Activated naive CD8-positive, alpha-beta T cell treated with anti-CD3 and anti-CD28 coated beads for 36 hours (primary cell): ENCODE measurements around the gene LDLRAD4. TPM values are rescaled to one million over a fixed set of nuclear protein-coding genes. Genes with fewer than 3 reads are reported as not detected.

Source experiments
- DNase-seq: peaks from one replicate; pipeline ENCODE4 v3.0.0; 2021
- H3K27ac Mint-ChIP-seq: one replicate; pipeline ENCODE4 v1.8.0; 2022; ENCODE audit warnings: mild to moderate bottlenecking, moderate library complexity, mixed read lengths
- H3K27me3 Mint-ChIP-seq: one replicate; pipeline ENCODE4 v1.8.0; 2022; ENCODE audit warnings: mild to moderate bottlenecking, mixed read lengths
- H3K36me3 Mint-ChIP-seq: one replicate; pipeline ENCODE4 v1.8.0; 2021; ENCODE audit warnings: mild to moderate bottlenecking, mixed read lengths
- H3K4me1 Mint-ChIP-seq: one replicate; pipeline ENCODE4 v1.8.0; 2021; ENCODE audit warnings: mixed read lengths
- H3K4me3 Mint-ChIP-seq: one replicate; pipeline ENCODE4 v1.8.0; 2022; ENCODE audit warnings: mild to moderate bottlenecking, moderate library complexity, mixed read lengths
- H3K9me3 Mint-ChIP-seq: one replicate; pipeline ENCODE4 v1.8.0; 2022; ENCODE audit warnings: mixed read lengths
- total RNA-seq, 2 experiments: library from RNA; stranded (reverse); gene quantifications; one replicate each; pipeline ENCODE4 v1.2.3, GENCODE V29; 2021

Gene LDLRAD4
- total RNA-seq, 2 experiments from 2014 or later: 27.4 to 27.5 TPM

GRCh38 chr18:13611601-13612195 lies 393.1 kb downstream of the LDLRAD4 start:
- H3K4me3 Mint-ChIP-seq: peak overlapping the region; percentile 84
- peaks cover 78% of the 10 kb centered on the region for H3K4me1 Mint-ChIP-seq
- H3K9me3 Mint-ChIP-seq: peaks cover 6% of the 10 kb centered on the region
- peaks cover 16% of the 10 kb centered on the region for H3K36me3 Mint-ChIP-seq
- no peak for DNase-seq
- peak overlapping the region; percentile 97 for H3K27ac Mint-ChIP-seq
- H3K27me3 Mint-ChIP-seq: no peaks in the 10 kb centered on the region

- Mint-ChIP-seq H3K36me3 (peaks cover 15% of the 10 kb centered on the region), H3K27me3 (no peaks in the 10 kb centered on the region), H3K27ac (peak overlapping the region; percentile 97), H3K4me3 (peak overlapping the region; percentile 84), H3K4me1 (peaks cover 85% of the 10 kb centered on the region), H3K9me3 (peaks cover 6% of the 10 kb centered on the region)
- DNase-seq: peak; percentile 82
Observed at GRCh38 chr18:13612196-13612997, 393.8 kb downstream of the LDLRAD4 start.

- peak overlapping the region; percentile 97 for H3K27ac Mint-ChIP-seq
- no peak for DNase-seq
- H3K27me3 Mint-ChIP-seq: no peaks in the 10 kb centered on the region
- H3K36me3 Mint-ChIP-seq: peaks cover 8% of the 10 kb centered on the region
- H3K4me1 Mint-ChIP-seq: peaks cover 89% of the 10 kb centered on the region
- H3K9me3 Mint-ChIP-seq: no peaks in the 10 kb centered on the region
- peak overlapping the region; percentile 84 for H3K4me3 Mint-ChIP-seq
Observed at GRCh38 chr18:13613099-13613498, 394.5 kb downstream of the LDLRAD4 start.

GRCh38 chr18:13613591-13614501 lies 395.3 kb downstream of the LDLRAD4 start:
- Mint-ChIP-seq H3K27ac (peak overlapping the region; percentile 97), H3K4me3 (peak overlapping the region; percentile 84), H3K36me3 (peaks cover 8% of the 10 kb centered on the region), H3K9me3 (no peaks in the 10 kb centered on the region), H3K27me3 (no peaks in the 10 kb centered on the region), H3K4me1 (peaks cover 85% of the 10 kb centered on the region)
- no peak for DNase-seq

GRCh38 chr18:13614641-13615288 lies 396.2 kb downstream of the LDLRAD4 start:
- Mint-ChIP-seq H3K4me3 (peak overlapping the region; percentile 81), H3K27ac (peak overlapping the region; percentile 97), H3K36me3 (peaks cover 8% of the 10 kb centered on the region), H3K4me1 (peaks cover 76% of the 10 kb centered on the region), H3K27me3 (no peaks in the 10 kb centered on the region), H3K9me3 (no peaks in the 10 kb centered on the region)
- peak; percentile 38 for DNase-seq

- peak; percentile 34 for DNase-seq
- Mint-ChIP-seq H3K27ac (peak overlapping the region; percentile 97), H3K9me3 (no peaks in the 10 kb centered on the region), H3K36me3 (peaks cover 8% of the 10 kb centered on the region), H3K4me3 (peak overlapping the region; percentile 81), H3K27me3 (no peaks in the 10 kb centered on the region), H3K4me1 (peaks cover 76% of the 10 kb centered on the region)
Observed at GRCh38 chr18:13615432-13615861, 396.9 kb downstream of the LDLRAD4 start.

- Mint-ChIP-seq H3K27ac (peak overlapping the region; percentile 97), H3K9me3 (no peaks in the 10 kb centered on the region), H3K4me3 (peak overlapping the region; percentile 53), H3K27me3 (no peaks in the 10 kb centered on the region), H3K4me1 (peaks cover 72% of the 10 kb centered on the region), H3K36me3 (peaks cover 8% of the 10 kb centered on the region)
- DNase-seq: peak; percentile 47
Observed at GRCh38 chr18:13616041-13616440, 397.5 kb downstream of the LDLRAD4 start.

- no peak for DNase-seq
- Mint-ChIP-seq H3K36me3 (peaks cover 8% of the 10 kb centered on the region), H3K4me1 (peaks cover 66% of the 10 kb centered on the region), H3K4me3 (no peak overlapping the region), H3K9me3 (no peaks in the 10 kb centered on the region), H3K27me3 (no peaks in the 10 kb centered on the region), H3K27ac (peak overlapping the region; percentile 97)
Observed at GRCh38 chr18:13616525-13617035, 398.0 kb downstream of the LDLRAD4 start.

- H3K27ac Mint-ChIP-seq: peak overlapping the region; percentile 65
- H3K4me1 Mint-ChIP-seq: peaks cover 53% of the 10 kb centered on the region
- peaks cover 9% of the 10 kb centered on the region for H3K36me3 Mint-ChIP-seq
- no peaks in the 10 kb centered on the region for H3K9me3 Mint-ChIP-seq
- no peaks in the 10 kb centered on the region for H3K27me3 Mint-ChIP-seq
- H3K4me3 Mint-ChIP-seq: no peak overlapping the region
- DNase-seq: no peak
Observed at GRCh38 chr18:13617826-13618515, 399.4 kb downstream of the LDLRAD4 start.

- no peak overlapping the region for H3K27ac Mint-ChIP-seq
- no peaks in the 10 kb centered on the region for H3K27me3 Mint-ChIP-seq
- peaks cover 44% of the 10 kb centered on the region for H3K4me1 Mint-ChIP-seq
- H3K36me3 Mint-ChIP-seq: peaks cover 12% of the 10 kb centered on the region
- H3K9me3 Mint-ChIP-seq: no peaks in the 10 kb centered on the region
- no peak overlapping the region for H3K4me3 Mint-ChIP-seq
- no peak for DNase-seq
Observed at GRCh38 chr18:13618760-13619438, 400.3 kb downstream of the LDLRAD4 start.

- H3K27me3 Mint-ChIP-seq: no peaks in the 10 kb centered on the region
- H3K36me3 Mint-ChIP-seq: peaks cover 10% of the 10 kb centered on the region
- H3K4me3 Mint-ChIP-seq: no peak overlapping the region
- H3K9me3 Mint-ChIP-seq: no peaks in the 10 kb centered on the region
- no peak for DNase-seq
- no peak overlapping the region for H3K27ac Mint-ChIP-seq
- peaks cover 36% of the 10 kb centered on the region for H3K4me1 Mint-ChIP-seq
Observed at GRCh38 chr18:13619505-13620205, 401.1 kb downstream of the LDLRAD4 start.

- H3K9me3 Mint-ChIP-seq: no peaks in the 10 kb centered on the region
- H3K27me3 Mint-ChIP-seq: no peaks in the 10 kb centered on the region
- peaks cover 31% of the 10 kb centered on the region for H3K4me1 Mint-ChIP-seq
- no peak overlapping the region for H3K27ac Mint-ChIP-seq
- no peak overlapping the region for H3K4me3 Mint-ChIP-seq
- peaks cover 4% of the 10 kb centered on the region for H3K36me3 Mint-ChIP-seq
- no peak for DNase-seq
Observed at GRCh38 chr18:13620206-13620672, 401.7 kb downstream of the LDLRAD4 start.
